ENCODE results near the gene SLC12A9.

Gene SLC12A9

GRCh38 chr7:100882201-100882600, 29.7 kb downstream of the SLC12A9 start:
- H3F3A ChIP-seq (ENCODE audit: insufficient read depth) = peaks cover 10% of the 10 kb centered on the region
- TF ChIP-seq EZH2phosphoT487 (conservative IDR thresholded peaks at IDR 0.05; ENCODE audit: low read length) (no peak), CTCF (IDR thresholded peaks at IDR 0.05; ENCODE audit: insufficient read depth, low read length, poor library complexity, severe bottlenecking) (no peak)
- H3K27me3 ChIP-seq (ENCODE audit: low read length) = no peaks in the 10 kb centered on the region
- H3K9me3 ChIP-seq (ENCODE audit: insufficient read depth, low read length) = no peaks in the 10 kb centered on the region
- no peak overlapping the region for H2AFZ ChIP-seq (ENCODE audit: low read depth, low read length, severe bottlenecking)
- no peak overlapping the region for H3K4me3 ChIP-seq (ENCODE audit: insufficient read depth, low read length, poor library complexity, severe bottlenecking)
- no peak overlapping the region for H3K4me2 ChIP-seq (ENCODE audit: low read depth, low read length, poor library complexity, severe bottlenecking)
- H4K20me1 ChIP-seq (ENCODE audit: low read depth, low read length) = peaks cover 15% of the 10 kb centered on the region; the same call in 1 of the 2 replicates
- peaks cover 24% of the 10 kb centered on the region for H3K36me3 ChIP-seq (ENCODE audit: low read length)
- H3K79me2 ChIP-seq (ENCODE audit: insufficient read depth, low read length) = peaks cover 58% of the 10 kb centered on the region
- H3K9ac ChIP-seq (ENCODE audit: low read length) = no peak overlapping the region
- no peaks in the 10 kb centered on the region for H3K9me2 ChIP-seq (replicated peaks; ENCODE audit: insufficient read depth, low read length)
- no peak overlapping the region for H3K27ac ChIP-seq (ENCODE audit: low read depth, low read length)

GRCh38 chr7:100882785-100883526, 30.4 kb downstream of the SLC12A9 start:
- H3F3A ChIP-seq (ENCODE audit: insufficient read depth) = peaks cover 17% of the 10 kb centered on the region
- no peak overlapping the region for H2AFZ ChIP-seq (ENCODE audit: low read depth, low read length, severe bottlenecking)
- H3K27ac ChIP-seq (ENCODE audit: low read depth, low read length) = no peak overlapping the region
- H4K20me1 ChIP-seq (ENCODE audit: low read depth, low read length) = peaks cover 11% of the 10 kb centered on the region; the same call in 1 of the 2 replicates
- peaks cover 52% of the 10 kb centered on the region for H3K79me2 ChIP-seq (ENCODE audit: insufficient read depth, low read length)
- peaks cover 21% of the 10 kb centered on the region for H3K36me3 ChIP-seq (ENCODE audit: low read length)
- H3K4me3 ChIP-seq (ENCODE audit: insufficient read depth, low read length, poor library complexity, severe bottlenecking) = no peak overlapping the region
- H3K27me3 ChIP-seq (ENCODE audit: low read length) = no peaks in the 10 kb centered on the region
- H3K9ac ChIP-seq (ENCODE audit: low read length) = no peak overlapping the region
- TF ChIP-seq EZH2phosphoT487 (conservative IDR thresholded peaks at IDR 0.05; ENCODE audit: low read length) (no peak), CTCF (IDR thresholded peaks at IDR 0.05; ENCODE audit: insufficient read depth, low read length, poor library complexity, severe bottlenecking) (no peak)
- H3K4me2 ChIP-seq (ENCODE audit: low read depth, low read length, poor library complexity, severe bottlenecking) = no peak overlapping the region
- no peaks in the 10 kb centered on the region for H3K9me3 ChIP-seq (ENCODE audit: insufficient read depth, low read length)
- no peaks in the 10 kb centered on the region for H3K9me2 ChIP-seq (replicated peaks; ENCODE audit: insufficient read depth, low read length)

- H3K79me2 ChIP-seq (ENCODE audit: insufficient read depth, low read length) = peaks cover 48% of the 10 kb centered on the region
- no peak overlapping the region for H3K27ac ChIP-seq (ENCODE audit: low read depth, low read length)
- H3K27me3 ChIP-seq (ENCODE audit: low read length) = no peaks in the 10 kb centered on the region
- peaks cover 16% of the 10 kb centered on the region for H3K36me3 ChIP-seq (ENCODE audit: low read length)
- no peak overlapping the region for H2AFZ ChIP-seq (ENCODE audit: low read depth, low read length, severe bottlenecking)
- H3K9me3 ChIP-seq (ENCODE audit: insufficient read depth, low read length) = no peaks in the 10 kb centered on the region
- peaks cover 5% of the 10 kb centered on the region; the same call in 1 of the 2 replicates for H4K20me1 ChIP-seq (ENCODE audit: low read depth, low read length)
- H3F3A ChIP-seq (ENCODE audit: insufficient read depth) = peaks cover 24% of the 10 kb centered on the region
- H3K4me2 ChIP-seq (ENCODE audit: low read depth, low read length, poor library complexity, severe bottlenecking) = no peak overlapping the region
- TF ChIP-seq CTCF (IDR thresholded peaks at IDR 0.05; ENCODE audit: insufficient read depth, low read length, poor library complexity, severe bottlenecking) (no peak), EZH2phosphoT487 (conservative IDR thresholded peaks at IDR 0.05; ENCODE audit: low read length) (no peak)
- H3K9ac ChIP-seq (ENCODE audit: low read length) = no peak overlapping the region
- H3K9me2 ChIP-seq (replicated peaks; ENCODE audit: insufficient read depth, low read length) = no peaks in the 10 kb centered on the region
- H3K4me3 ChIP-seq (ENCODE audit: insufficient read depth, low read length, poor library complexity, severe bottlenecking) = no peak overlapping the region
These were observed 32.4 kb downstream of the SLC12A9 start for GRCh38 chr7:100884736-100885439.
